Muscle of leg (tissue), 16 donors: ENCODE data around the gene EPN1. TPM values are rescaled to one million over a fixed set of nuclear protein-coding genes. Genes with fewer than 3 reads are reported as not detected.

Source experiments
- DNase-seq: peaks from one replicate; pipeline ENCODE4 v3.0.0; 2013
- H3K27ac ChIP-seq: one replicate; pipeline ENCODE4 v1.5.1; 2013; ENCODE audit warnings: mild to moderate bottlenecking, low read length, control low read depth
- H3K27me3 ChIP-seq: one replicate; pipeline ENCODE4 v1.6.1; 2013; ENCODE audit warnings: low read length; ENCODE audit not compliant: control insufficient read depth, insufficient read depth
- H3K36me3 ChIP-seq: one replicate; pipeline ENCODE4 v1.6.1; 2013; ENCODE audit warnings: low read length; ENCODE audit not compliant: control insufficient read depth, insufficient read depth
- H3K4me1 ChIP-seq: one replicate; pipeline ENCODE4 v1.6.1; 2013; ENCODE audit warnings: low read length; ENCODE audit not compliant: control insufficient read depth, insufficient read depth
- H3K4me3 ChIP-seq: one replicate; pipeline ENCODE4 v1.5.1; 2013; ENCODE audit warnings: low read length, control low read depth
- H3K9me3 ChIP-seq: replicated peaks from 2 replicates; pipeline ENCODE4 v1.6.1; 2013; ENCODE audit warnings: low read depth, low read length; ENCODE audit not compliant: control insufficient read depth
- WGBS: methylation state at CpG from one replicate; pipeline ENCODE4 v1.1.5; 2013; ENCODE audit warnings: missing lambda C conversion rate; ENCODE audit not compliant: insufficient coverage; 5-methylcytosine and 5-hydroxymethylcytosine counted together
- long read RNA-seq, 11 donors: transcript quantifications; one replicate each; lab custom pipeline, GENCODE V29; 2026
- polyA plus RNA-seq, 8 donors: library from polyadenylated mRNA; unstranded; fragments of 120-200 nt; gene quantifications; one replicate each; pipeline versions ENCODE4 v1.2.1 to v1.2.3, GENCODE V29; 2013; ENCODE audit warnings: inconsistent platforms in 1 of 8, low replicate concordance in 1 of 8; ENCODE audit not compliant: insufficient read length in 8 of 8, insufficient read depth in 1 of 8
- total RNA-seq: library from RNA; stranded (reverse); fragments of 120-200 nt; gene quantifications from one replicate; pipeline ENCODE4 v1.2.4, GENCODE V29; 2013

Gene EPN1
- 21.8 TPM for total RNA-seq
- 100 to 1,000 TPM in 2 of 8 donors, 10 to 100 TPM in 6; 84.4 to 114 (median 93.8) TPM for polyA plus RNA-seq
- long read RNA-seq, donor 1, full-length matches to known transcripts, result 3 of 3 reads
- long read RNA-seq, donor 1, partial matches to known transcripts, result 0 of 3 reads
- long read RNA-seq, donor 1, other reads (novel, unspliced or antisense), result 0 of 3 reads
- long read RNA-seq, donor 2, result 0 reads
- long read RNA-seq, donor 3, full-length matches to known transcripts, result 16 of 41 reads
- long read RNA-seq, donor 3, partial matches to known transcripts, result 12 of 41 reads
- long read RNA-seq, donor 3, other reads (novel, unspliced or antisense), result 13 of 41 reads
- long read RNA-seq, donor 4, full-length matches to known transcripts, result 5 of 18 reads
- long read RNA-seq, donor 4, partial matches to known transcripts, result 5 of 18 reads
- long read RNA-seq, donor 4, other reads (novel, unspliced or antisense), result 8 of 18 reads
- long read RNA-seq, donor 5, full-length matches to known transcripts, result 14 of 39 reads
- long read RNA-seq, donor 5, partial matches to known transcripts, result 15 of 39 reads
- long read RNA-seq, donor 5, other reads (novel, unspliced or antisense), result 10 of 39 reads
- long read RNA-seq, donor 6, full-length matches to known transcripts, result 12 of 12 reads
- long read RNA-seq, donor 6, partial matches to known transcripts, result 0 of 12 reads
- long read RNA-seq, donor 6, other reads (novel, unspliced or antisense), result 0 of 12 reads
- long read RNA-seq, donor 7, full-length matches to known transcripts, result 4 of 36 reads
- long read RNA-seq, donor 7, partial matches to known transcripts, result 32 of 36 reads
- long read RNA-seq, donor 7, other reads (novel, unspliced or antisense), result 0 of 36 reads
- long read RNA-seq, donor 8, result 0 reads
- long read RNA-seq, donor 9, full-length matches to known transcripts, result 3 of 3 reads
- long read RNA-seq, donor 9, partial matches to known transcripts, result 0 of 3 reads
- long read RNA-seq, donor 9, other reads (novel, unspliced or antisense), result 0 of 3 reads
- long read RNA-seq, donor 10, full-length matches to known transcripts, result 10 of 26 reads
- long read RNA-seq, donor 10, partial matches to known transcripts, result 16 of 26 reads
- long read RNA-seq, donor 10, other reads (novel, unspliced or antisense), result 0 of 26 reads
- long read RNA-seq, donor 11, full-length matches to known transcripts, result 4 of 10 reads
- long read RNA-seq, donor 11, partial matches to known transcripts, result 6 of 10 reads
- long read RNA-seq, donor 11, other reads (novel, unspliced or antisense), result 0 of 10 reads

DNA sequence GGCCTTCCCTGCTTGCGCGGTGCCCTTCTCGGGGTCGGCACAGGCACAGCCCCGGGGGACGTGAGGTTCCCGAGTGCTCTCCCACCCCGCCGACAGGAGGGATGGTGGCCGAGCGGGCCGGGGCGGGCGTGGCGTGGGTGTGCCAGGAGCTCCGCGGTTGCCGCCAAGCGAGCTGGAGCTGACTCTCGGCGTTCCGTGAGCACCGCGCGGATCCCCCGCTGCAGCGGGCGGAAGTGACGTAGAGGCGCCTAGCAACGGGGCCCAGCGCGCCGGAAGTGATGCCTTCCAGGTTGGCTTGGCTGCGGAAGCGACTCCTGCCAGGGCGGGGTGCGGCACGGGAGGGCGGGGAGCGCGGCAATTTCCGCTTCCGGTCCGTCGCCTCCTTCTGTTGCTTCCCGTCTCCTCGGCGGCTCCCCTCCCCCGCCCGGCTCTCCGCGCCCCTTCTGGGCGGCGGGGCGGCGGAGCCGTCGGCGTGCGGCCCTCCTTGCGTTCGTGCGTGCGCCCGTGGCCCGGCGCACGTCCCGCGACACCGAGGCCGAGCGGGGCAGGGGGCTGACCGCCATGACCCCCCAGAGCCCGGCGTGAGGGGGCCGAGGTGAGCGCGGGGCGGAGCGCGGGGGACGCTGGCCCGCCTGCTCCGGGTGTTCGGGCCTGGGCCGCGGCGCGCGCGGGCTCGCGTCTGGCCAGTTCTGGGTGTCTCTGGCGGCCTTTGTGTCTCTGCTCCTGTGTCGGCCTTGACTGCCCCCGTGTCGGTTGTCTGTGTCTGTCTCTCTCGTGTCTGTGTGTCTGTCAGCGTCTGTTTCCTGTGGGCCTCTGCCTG lies at the start of gene EPN1:
Gene EPN1 (plus strand): TSS at position 386 of the 820 bp plus-strand sequence. CDS start 3,402 bp downstream, outside the sequence.
- Histone ChIP-seq H3K4me3 (peak within 1 kb of the TSS; percentile 76), H3K36me3 (peaks cover 51% of the 10 kb centered on the region), H3K9me3 (no peaks in the 10 kb centered on the region), H3K27ac (peak within 1 kb of the TSS; percentile 86), H3K27me3 (no peaks in the 10 kb centered on the region), H3K4me1 (peaks cover 34% of the 10 kb centered on the region)
- DNase-seq, result peak; percentile 98
- under 1% methylated on average over 100 of the region's 101 CpGs for WGBS

DNA sequence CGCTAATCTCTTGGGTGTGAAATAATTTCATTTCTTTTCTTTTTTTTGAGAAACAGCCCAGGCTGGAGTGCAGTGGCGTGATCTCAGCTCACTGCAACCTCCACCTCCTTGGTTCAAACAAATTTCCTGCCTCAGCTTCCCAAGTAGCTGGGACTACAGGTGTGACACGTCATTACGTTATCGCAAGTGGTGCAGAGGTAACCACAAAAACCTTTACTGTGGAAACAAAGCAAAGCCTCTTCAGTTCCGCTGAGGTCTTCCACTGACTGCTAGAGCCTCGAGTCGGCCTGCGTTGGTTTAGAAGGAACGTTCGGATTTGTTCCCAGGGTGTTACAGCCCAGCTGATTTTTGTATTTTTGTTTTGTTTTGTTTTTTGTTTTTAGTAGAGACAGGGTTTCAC lies 48.7 kb upstream of the EPN1 start:
- H3K36me3 ChIP-seq, result peaks cover 3% of the 10 kb centered on the region
- WGBS, result 88% methylated on average over 10 of the region's 11 CpGs
- peaks cover 15% of the 10 kb centered on the region for H3K4me1 ChIP-seq
- no peaks in the 10 kb centered on the region for H3K9me3 ChIP-seq
- no peaks in the 10 kb centered on the region for H3K27me3 ChIP-seq
- no peak for DNase-seq
- no peak overlapping the region for H3K27ac ChIP-seq
- H3K4me3 ChIP-seq, result no peak overlapping the region

DNA sequence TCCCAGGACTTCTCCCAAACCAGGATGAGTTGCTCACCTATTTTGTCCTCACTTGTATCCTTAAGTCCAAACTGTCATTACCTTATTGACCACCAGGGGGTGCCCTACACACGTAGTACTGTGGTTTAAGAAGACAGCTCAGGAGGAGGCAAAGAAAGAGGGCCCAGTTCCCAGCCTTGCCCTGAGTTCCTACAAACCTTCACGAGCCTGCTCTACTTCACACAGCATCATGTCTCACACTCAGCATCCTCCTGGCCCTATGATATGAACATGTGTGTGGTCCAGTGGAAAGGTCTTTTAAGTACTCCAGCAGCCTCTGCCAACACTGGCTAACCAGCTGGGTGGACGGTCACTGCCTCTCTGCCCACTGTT lies 42.6 kb upstream of the EPN1 start:
- no peak overlapping the region for H3K27ac ChIP-seq
- DNase-seq, result peak; percentile 95
- 0% methylated on average over 1 of the region's 3 CpGs for WGBS
- no peak overlapping the region for H3K4me3 ChIP-seq
- peaks cover under 1% of the 10 kb centered on the region for H3K36me3 ChIP-seq
- no peaks in the 10 kb centered on the region for H3K9me3 ChIP-seq
- H3K4me1 ChIP-seq, result peaks cover 26% of the 10 kb centered on the region
- no peaks in the 10 kb centered on the region for H3K27me3 ChIP-seq

DNA sequence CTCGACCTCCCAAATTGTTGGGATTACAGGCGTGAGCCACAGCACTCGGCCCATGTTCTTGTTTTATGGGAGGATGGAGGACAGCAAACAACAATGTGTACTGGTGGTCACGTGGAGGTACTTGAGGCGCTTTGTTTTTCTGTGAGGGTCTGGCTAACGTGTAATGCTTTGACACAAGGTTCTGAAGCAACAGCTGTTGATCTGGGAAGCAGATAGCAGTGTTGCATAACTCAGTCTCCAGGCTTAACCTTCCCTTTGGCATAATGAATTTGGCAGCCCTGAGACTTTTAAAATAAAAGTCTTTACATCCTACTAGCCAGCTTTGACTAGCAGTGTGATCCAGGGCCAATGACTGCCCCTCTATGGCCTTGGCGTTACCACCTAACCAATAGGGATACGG lies 41.2 kb upstream of the EPN1 start:
- H3K36me3 ChIP-seq, result peaks cover 3% of the 10 kb centered on the region
- DNase-seq, result no peak
- H3K4me3 ChIP-seq, result no peak overlapping the region
- H3K27ac ChIP-seq, result no peak overlapping the region
- H3K9me3 ChIP-seq, result no peaks in the 10 kb centered on the region
- no peaks in the 10 kb centered on the region for H3K27me3 ChIP-seq
- WGBS, result 90% methylated on average over 6 of the region's 8 CpGs
- peaks cover 26% of the 10 kb centered on the region for H3K4me1 ChIP-seq

DNA sequence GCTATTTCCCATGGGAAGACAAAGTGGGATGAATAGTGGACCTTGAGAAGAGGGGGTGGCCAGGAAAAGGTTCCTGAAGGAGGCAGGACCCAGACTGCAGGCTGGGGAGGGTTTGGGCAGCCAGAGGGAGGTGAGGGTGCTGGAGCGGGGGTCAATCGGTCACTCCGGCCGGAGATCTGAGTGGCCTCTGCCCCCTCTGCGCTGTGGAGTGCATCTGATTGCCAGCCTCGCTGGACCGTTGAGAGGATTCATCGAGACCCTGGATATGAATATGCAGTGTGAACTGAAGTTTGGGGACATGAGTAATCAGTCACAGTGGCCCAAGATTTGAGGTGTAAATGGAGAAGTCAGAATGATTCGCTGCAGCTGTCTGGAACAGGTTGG lies 39.7 kb upstream of the EPN1 start:
- no peaks in the 10 kb centered on the region for H3K9me3 ChIP-seq
- no peaks in the 10 kb centered on the region for H3K27me3 ChIP-seq
- peak overlapping the region; percentile 92 for H3K4me3 ChIP-seq
- peaks cover 3% of the 10 kb centered on the region for H3K36me3 ChIP-seq
- H3K4me1 ChIP-seq, result peaks cover 38% of the 10 kb centered on the region
- WGBS, result 13% methylated on average over 9 of the region's 9 CpGs
- DNase-seq, result no peak
- H3K27ac ChIP-seq, result peak overlapping the region; percentile 94

DNA sequence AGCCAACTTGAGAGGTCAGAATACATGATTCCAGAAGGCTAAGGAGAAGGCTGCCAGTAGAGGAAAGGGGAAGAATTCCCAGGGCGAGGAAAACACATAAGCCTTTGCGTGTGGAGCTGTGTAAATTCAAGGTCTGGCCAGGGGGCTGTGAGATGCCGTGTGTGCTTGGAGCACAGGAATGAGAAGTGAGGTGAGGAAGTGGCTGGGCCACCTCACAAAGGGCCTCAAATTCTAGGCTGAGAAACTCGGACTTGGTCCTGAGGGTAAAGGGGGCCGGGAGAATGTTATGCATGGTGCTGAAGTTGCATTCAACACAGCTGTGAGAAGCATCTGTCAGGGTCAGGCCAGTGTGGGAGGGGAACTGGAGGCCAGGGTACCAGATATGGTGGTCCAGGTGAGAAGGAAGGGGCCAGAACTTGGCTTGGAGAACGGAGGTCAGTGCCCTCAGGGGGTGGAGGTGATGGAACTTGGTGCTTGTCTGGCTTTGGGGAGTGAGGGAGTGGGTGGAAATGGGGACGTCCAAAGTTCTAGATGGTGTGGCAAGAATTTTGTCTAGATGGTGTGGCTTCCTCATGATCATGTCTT lies 39.1 kb upstream of the EPN1 start:
- DNase-seq, result no peak
- H3K9me3 ChIP-seq, result no peaks in the 10 kb centered on the region
- 64% methylated on average over 7 of the region's 7 CpGs for WGBS
- no peaks in the 10 kb centered on the region for H3K27me3 ChIP-seq
- H3K27ac ChIP-seq, result peak overlapping the region; percentile 94
- H3K4me1 ChIP-seq, result peaks cover 40% of the 10 kb centered on the region
- peaks cover 3% of the 10 kb centered on the region for H3K36me3 ChIP-seq
- H3K4me3 ChIP-seq, result peak overlapping the region; percentile 92

DNA sequence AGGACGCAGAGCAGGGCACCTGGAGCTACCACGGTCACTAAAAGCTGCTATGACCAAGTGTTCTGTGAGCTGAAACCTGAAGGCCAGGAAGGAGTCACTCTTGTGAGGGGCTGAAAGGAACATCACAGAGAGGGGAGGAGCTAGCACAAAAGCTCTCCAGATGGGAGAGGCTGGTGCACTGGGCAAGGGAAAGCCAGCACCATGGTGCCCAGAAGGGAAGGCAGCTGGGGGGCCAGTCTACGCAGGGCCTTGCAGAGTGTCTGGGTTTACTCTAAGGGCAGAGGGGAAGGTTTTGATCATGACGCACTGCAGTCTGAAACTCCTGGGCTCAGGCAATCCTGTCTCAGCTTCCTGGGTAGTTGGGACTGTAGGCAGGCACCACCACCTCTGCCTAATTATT lies 38.3 kb upstream of the EPN1 start:
- H3K4me1 ChIP-seq, result peaks cover 44% of the 10 kb centered on the region
- WGBS, result 94% methylated on average over 2 of the region's 4 CpGs
- peaks cover 3% of the 10 kb centered on the region for H3K36me3 ChIP-seq
- no peaks in the 10 kb centered on the region for H3K9me3 ChIP-seq
- DNase-seq, result no peak
- no peaks in the 10 kb centered on the region for H3K27me3 ChIP-seq
- H3K27ac ChIP-seq, result no peak overlapping the region
- H3K4me3 ChIP-seq, result no peak overlapping the region

DNA sequence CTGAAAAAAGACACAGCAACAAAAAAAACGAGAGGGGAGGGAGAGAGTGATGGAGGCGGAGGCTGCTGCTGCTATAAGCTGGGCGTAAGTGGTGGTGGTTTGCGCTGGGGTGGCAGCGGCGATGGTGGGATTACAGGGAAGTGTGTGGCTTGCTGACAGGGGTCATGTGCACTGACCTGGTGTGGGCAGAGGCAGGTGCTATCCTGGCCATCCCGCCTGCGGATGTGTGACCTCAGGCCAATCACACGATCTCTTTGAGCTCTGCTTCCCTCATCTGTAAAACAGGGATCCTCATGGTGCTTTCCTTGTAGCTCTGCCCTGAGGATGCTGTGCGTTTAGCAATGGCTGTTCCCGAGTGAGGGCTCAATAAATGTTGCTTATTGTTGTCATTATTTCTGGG lies 37.5 kb upstream of the EPN1 start:
- H3K27me3 ChIP-seq, result no peaks in the 10 kb centered on the region
- peaks cover 3% of the 10 kb centered on the region for H3K36me3 ChIP-seq
- WGBS, result 81% methylated on average over 11 of the region's 11 CpGs
- H3K27ac ChIP-seq, result no peak overlapping the region
- no peaks in the 10 kb centered on the region for H3K9me3 ChIP-seq
- peaks cover 52% of the 10 kb centered on the region for H3K4me1 ChIP-seq
- DNase-seq, result no peak
- H3K4me3 ChIP-seq, result no peak overlapping the region

DNA sequence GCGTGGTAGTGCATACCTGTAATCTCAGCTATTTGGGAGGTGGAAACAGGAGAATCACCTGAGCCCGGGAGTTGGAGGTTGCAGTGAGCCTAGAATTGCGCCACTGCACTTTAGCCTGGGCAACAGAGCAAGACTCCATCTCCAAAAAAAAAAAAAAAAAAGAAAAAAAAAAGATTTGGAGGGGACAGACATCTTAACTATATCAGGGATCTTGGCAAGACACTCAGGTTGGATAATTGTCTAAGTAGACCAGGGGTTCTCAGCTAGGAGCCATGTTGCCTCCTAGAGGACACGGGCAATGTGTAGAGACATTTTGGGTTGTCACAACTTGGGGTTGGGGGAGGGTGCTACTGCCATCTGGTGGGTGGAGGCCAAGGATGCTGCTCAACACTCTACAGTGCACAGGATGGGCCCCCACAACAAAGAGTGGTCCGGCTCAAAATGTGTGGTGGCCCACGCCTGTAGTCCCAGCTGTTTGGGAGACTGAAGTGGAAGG lies 36.1 kb upstream of the EPN1 start:
- 90% methylated on average over 2 of the region's 6 CpGs for WGBS
- no peaks in the 10 kb centered on the region for H3K9me3 ChIP-seq
- no peak overlapping the region for H3K4me3 ChIP-seq
- no peak for DNase-seq
- no peak overlapping the region for H3K27ac ChIP-seq
- no peaks in the 10 kb centered on the region for H3K27me3 ChIP-seq
- H3K4me1 ChIP-seq, result peaks cover 60% of the 10 kb centered on the region
- H3K36me3 ChIP-seq, result peaks cover 3% of the 10 kb centered on the region
